H1 (cell line): ENCODE results near the gene DAPK1. TPM values are rescaled to one million over a fixed set of nuclear protein-coding genes. Genes with fewer than 3 reads are reported as not detected.

Experiments used
- CHD7 ChIP-seq: fragments of 300-600 bp; sonication (generic); IDR thresholded peaks from 2 replicates; pipeline ENCODE4 v1.7.1; 2012; ENCODE audit warnings: low read length, moderate library complexity, mild to moderate bottlenecking, inconsistent platforms; ENCODE audit not compliant: insufficient replicate concordance
- NANOG ChIP-seq: IDR thresholded peaks from 2 replicates; pipeline ENCODE4 v1.6.1; 2011; ENCODE audit warnings: low read length, low read depth, mild to moderate bottlenecking, inconsistent platforms; ENCODE audit not compliant: insufficient read depth, poor library complexity, severe bottlenecking
- polyA plus RNA-seq, 7 experiments: library from polyadenylated mRNA; depleted of rRNA in 3 of 7; stranded (reverse) in 5 of 7; unstranded in 2 of 7; fragments of >200 nt in 5 of 7; fragments of 200-250 nt in 2 of 7; gene quantifications; 1 replicate in 5 of 7; 2 replicates in 1 of 7; 4 replicates in 1 of 7; pipeline versions ENCODE4 v1.2.1 to v1.2.3, GENCODE V29; 2011 to 2013; ENCODE audit warnings: missing spikeins in 2 of 7, mixed read lengths in 2 of 7
- total RNA-seq: library from RNA; stranded (reverse); fragmentation: NEBNext Ultra II Directional; extraction: Animal tissue kit (Norgen Biotek cat#: 25700); gene quantifications from 2 replicates; pipeline ENCODE4 v1.2.1, GENCODE V29; 2021

DAPK1 gene
- total and polyA plus RNA-seq, 2 of the 8 experiments (the other 6 are each of a cell fraction or from before 2014, with no cell fraction given) = 62.4 to 131 TPM

GRCh38 chr9:87682618-87683017 lies 185.0 kb downstream of the DAPK1 start (continued):
- TF ChIP-seq CHD7 (no peak), NANOG (no peak)
